Activated T-helper 17 cell treated with anti-CD3 and anti-CD28 coated beads, Interleukin-2, amount 50 U/mL, for 72 hours (primary cell): Measurements from ENCODE around the gene CYP27A1. TPM values are rescaled to one million over a fixed set of nuclear protein-coding genes. Genes with fewer than 3 reads are reported as not detected.

Experiments
- ATAC-seq: fragments of 150-1000 bp; cut with Tn5 transposase; replicated peaks from 2 replicates; pipeline ENCODE4 v1.10.0; 2021; ENCODE audit warnings: mild to moderate bottlenecking, moderate library complexity
- H3K27ac Mint-ChIP-seq: one replicate; pipeline ENCODE4 v1.8.0; 2022; ENCODE audit warnings: mixed read lengths
- H3K27me3 Mint-ChIP-seq: one replicate; pipeline ENCODE4 v1.8.0; 2022; ENCODE audit warnings: mixed read lengths
- H3K36me3 Mint-ChIP-seq: one replicate; pipeline ENCODE4 v1.8.0; 2022; ENCODE audit warnings: low read depth, mild to moderate bottlenecking, mixed read lengths
- H3K4me1 Mint-ChIP-seq: one replicate; pipeline ENCODE4 v1.8.0; 2022; ENCODE audit warnings: mixed read lengths
- H3K4me3 Mint-ChIP-seq: one replicate; pipeline ENCODE4 v1.8.0; 2022; ENCODE audit warnings: mild to moderate bottlenecking, mixed read lengths
- H3K9me3 Mint-ChIP-seq: one replicate; pipeline ENCODE4 v1.8.0; 2022; ENCODE audit warnings: mixed read lengths
- total RNA-seq, 2 donors: library from RNA; stranded (reverse); gene quantifications; one replicate each; pipeline ENCODE4 v1.2.3, GENCODE V29; 2022

The CYP27A1 gene
- under 1 TPM in 1 of 2 donors, not detected in 1; 0.66 TPM for total RNA-seq

- H3K9me3 Mint-ChIP-seq, result peaks cover 5% of the 10 kb centered on the region
- no peaks in the 10 kb centered on the region for H3K4me1 Mint-ChIP-seq
- H3K4me3 Mint-ChIP-seq, result no peak within 1 kb of the TSS
- peaks cover 14% of the 10 kb centered on the region for H3K36me3 Mint-ChIP-seq
- no peak for ATAC-seq
- peaks cover 36% of the 10 kb centered on the region for H3K27me3 Mint-ChIP-seq
- no peak within 1 kb of the TSS for H3K27ac Mint-ChIP-seq
These were observed at the start of gene CYP27A1 for GRCh38 chr2:218781691-218782527. Gene CYP27A1 (plus strand): TSS chr2:218782147. CDS start chr2:218782183, 36 bp downstream.

GRCh38 chr2:218732761-218733158 lies 49.2 kb upstream of the CYP27A1 start:
- H3K9me3 Mint-ChIP-seq, result peaks cover 2% of the 10 kb centered on the region
- peak; percentile 52 for ATAC-seq
- no peaks in the 10 kb centered on the region for H3K27me3 Mint-ChIP-seq
- peaks cover 68% of the 10 kb centered on the region for H3K36me3 Mint-ChIP-seq
- peaks cover 35% of the 10 kb centered on the region for H3K4me1 Mint-ChIP-seq
- peak overlapping the region; percentile 43 for H3K4me3 Mint-ChIP-seq
- H3K27ac Mint-ChIP-seq, result peak overlapping the region; percentile 87

GRCh38 chr2:218733171-218734021 lies 48.6 kb upstream of the CYP27A1 start:
- Mint-ChIP-seq H3K4me1 (peaks cover 33% of the 10 kb centered on the region), H3K4me3 (peak overlapping the region; percentile 43), H3K27ac (peak overlapping the region; percentile 87), H3K9me3 (no peaks in the 10 kb centered on the region), H3K36me3 (peaks cover 71% of the 10 kb centered on the region), H3K27me3 (no peaks in the 10 kb centered on the region)
- peak; percentile 97 for ATAC-seq

- H3K4me3 Mint-ChIP-seq, result peak overlapping the region; percentile 43
- peak overlapping the region; percentile 87 for H3K27ac Mint-ChIP-seq
These were observed 47.6 kb upstream of the CYP27A1 start for GRCh38 chr2:218734190-218734975.

GRCh38 chr2:218736531-218736930 lies 45.4 kb upstream of the CYP27A1 start:
- no peak for ATAC-seq
- Mint-ChIP-seq H3K27me3 (no peaks in the 10 kb centered on the region), H3K27ac (no peak overlapping the region), H3K36me3 (peaks cover 89% of the 10 kb centered on the region), H3K9me3 (no peaks in the 10 kb centered on the region), H3K4me1 (peaks cover 30% of the 10 kb centered on the region), H3K4me3 (no peak overlapping the region)

More at GRCh38 chr2:218734190-218734975, 47.6 kb upstream of the CYP27A1 start:
- H3K4me1 Mint-ChIP-seq, result peaks cover 33% of the 10 kb centered on the region
- ATAC-seq, result peak; percentile 43
- no peaks in the 10 kb centered on the region for H3K27me3 Mint-ChIP-seq
- H3K36me3 Mint-ChIP-seq, result peaks cover 76% of the 10 kb centered on the region
- no peaks in the 10 kb centered on the region for H3K9me3 Mint-ChIP-seq

- Mint-ChIP-seq H3K4me3 (peak overlapping the region; percentile 2), H3K4me1 (peaks cover 20% of the 10 kb centered on the region), H3K9me3 (no peaks in the 10 kb centered on the region), H3K27ac (peak overlapping the region; percentile 2), H3K36me3 (peaks cover 97% of the 10 kb centered on the region), H3K27me3 (no peaks in the 10 kb centered on the region)
- ATAC-seq, result peak; percentile 92
These were observed 38.9 kb upstream of the CYP27A1 start for GRCh38 chr2:218743068-218743467.

- ATAC-seq, result peak; percentile 74
- H3K27ac Mint-ChIP-seq, result peak overlapping the region; percentile 65
- no peaks in the 10 kb centered on the region for H3K9me3 Mint-ChIP-seq
- H3K36me3 Mint-ChIP-seq, result peaks cover 97% of the 10 kb centered on the region
- peaks cover 20% of the 10 kb centered on the region for H3K4me1 Mint-ChIP-seq
- H3K27me3 Mint-ChIP-seq, result no peaks in the 10 kb centered on the region
- peak overlapping the region; percentile 50 for H3K4me3 Mint-ChIP-seq
These were observed 37.3 kb upstream of the CYP27A1 start for GRCh38 chr2:218744615-218745014.

- H3K4me3 Mint-ChIP-seq, result no peak overlapping the region
- peak overlapping the region; percentile 65 for H3K27ac Mint-ChIP-seq
- H3K9me3 Mint-ChIP-seq, result no peaks in the 10 kb centered on the region
- no peaks in the 10 kb centered on the region for H3K27me3 Mint-ChIP-seq
- ATAC-seq, result no peak
- peaks cover 20% of the 10 kb centered on the region for H3K4me1 Mint-ChIP-seq
- H3K36me3 Mint-ChIP-seq, result peaks cover 97% of the 10 kb centered on the region
These were observed 36.8 kb upstream of the CYP27A1 start for GRCh38 chr2:218745160-218745558.

- no peak overlapping the region for H3K4me3 Mint-ChIP-seq
- H3K9me3 Mint-ChIP-seq, result no peaks in the 10 kb centered on the region
- peaks cover 97% of the 10 kb centered on the region for H3K36me3 Mint-ChIP-seq
- no peaks in the 10 kb centered on the region for H3K27me3 Mint-ChIP-seq
- H3K4me1 Mint-ChIP-seq, result peaks cover 20% of the 10 kb centered on the region
- peak overlapping the region; percentile 65 for H3K27ac Mint-ChIP-seq
- no peak for ATAC-seq
These were observed 36.1 kb upstream of the CYP27A1 start for GRCh38 chr2:218745559-218746469.

- H3K4me1 Mint-ChIP-seq, result peaks cover 20% of the 10 kb centered on the region
- H3K36me3 Mint-ChIP-seq, result peaks cover 97% of the 10 kb centered on the region
- no peaks in the 10 kb centered on the region for H3K27me3 Mint-ChIP-seq
- H3K27ac Mint-ChIP-seq, result no peak overlapping the region
- H3K4me3 Mint-ChIP-seq, result no peak overlapping the region
- ATAC-seq, result no peak
- H3K9me3 Mint-ChIP-seq, result no peaks in the 10 kb centered on the region
These were observed 35.5 kb upstream of the CYP27A1 start for GRCh38 chr2:218746470-218746795.

GRCh38 chr2:218746960-218747359 lies 35.0 kb upstream of the CYP27A1 start:
- H3K27ac Mint-ChIP-seq, result no peak overlapping the region
- no peak overlapping the region for H3K4me3 Mint-ChIP-seq
- no peaks in the 10 kb centered on the region for H3K27me3 Mint-ChIP-seq
- peaks cover 99% of the 10 kb centered on the region for H3K36me3 Mint-ChIP-seq
- H3K4me1 Mint-ChIP-seq, result peaks cover 20% of the 10 kb centered on the region
- no peaks in the 10 kb centered on the region for H3K9me3 Mint-ChIP-seq
- ATAC-seq, result no peak

GRCh38 chr2:218748741-218749441 lies 33.1 kb upstream of the CYP27A1 start:
- H3K36me3 Mint-ChIP-seq, result peaks cover 99% of the 10 kb centered on the region

GRCh38 chr2:218754201-218754600 lies 27.7 kb upstream of the CYP27A1 start:
- H3K4me1 Mint-ChIP-seq, result no peaks in the 10 kb centered on the region
- no peak overlapping the region for H3K4me3 Mint-ChIP-seq
- H3K27me3 Mint-ChIP-seq, result no peaks in the 10 kb centered on the region
- no peaks in the 10 kb centered on the region for H3K9me3 Mint-ChIP-seq
- ATAC-seq, result no peak
- H3K36me3 Mint-ChIP-seq, result peaks cover 80% of the 10 kb centered on the region
- H3K27ac Mint-ChIP-seq, result no peak overlapping the region

More at GRCh38 chr2:218748741-218749441, 33.1 kb upstream of the CYP27A1 start:
- peaks cover 13% of the 10 kb centered on the region for H3K4me1 Mint-ChIP-seq
- H3K27me3 Mint-ChIP-seq, result no peaks in the 10 kb centered on the region
- no peak for ATAC-seq
- no peak overlapping the region for H3K4me3 Mint-ChIP-seq
- H3K27ac Mint-ChIP-seq, result no peak overlapping the region
- H3K9me3 Mint-ChIP-seq, result no peaks in the 10 kb centered on the region
